ENCODE data around the gene MTMR11.

Gene MTMR11

DNA sequence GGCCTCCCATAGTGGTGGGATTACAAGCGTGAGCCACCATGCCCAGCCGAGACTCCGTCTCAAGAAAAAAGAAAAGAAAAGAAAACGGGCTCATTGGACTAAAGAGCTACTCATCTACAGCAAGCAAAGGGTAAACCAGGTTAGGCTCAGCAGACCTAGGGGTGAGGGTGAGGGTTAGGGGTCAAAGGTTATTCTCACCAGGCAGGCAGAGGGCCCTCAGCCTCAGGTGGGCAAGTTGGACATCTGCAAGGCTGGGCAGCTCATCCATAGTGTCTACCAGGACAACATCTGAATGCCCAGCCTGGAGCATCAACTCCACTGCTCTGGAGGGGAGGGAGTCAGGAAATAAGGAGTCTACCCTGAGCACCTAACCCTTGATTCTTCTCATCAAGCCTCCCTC is 3.5 kb downstream of the MTMR11 start:
- TF ChIP-seq, protein P1, sequence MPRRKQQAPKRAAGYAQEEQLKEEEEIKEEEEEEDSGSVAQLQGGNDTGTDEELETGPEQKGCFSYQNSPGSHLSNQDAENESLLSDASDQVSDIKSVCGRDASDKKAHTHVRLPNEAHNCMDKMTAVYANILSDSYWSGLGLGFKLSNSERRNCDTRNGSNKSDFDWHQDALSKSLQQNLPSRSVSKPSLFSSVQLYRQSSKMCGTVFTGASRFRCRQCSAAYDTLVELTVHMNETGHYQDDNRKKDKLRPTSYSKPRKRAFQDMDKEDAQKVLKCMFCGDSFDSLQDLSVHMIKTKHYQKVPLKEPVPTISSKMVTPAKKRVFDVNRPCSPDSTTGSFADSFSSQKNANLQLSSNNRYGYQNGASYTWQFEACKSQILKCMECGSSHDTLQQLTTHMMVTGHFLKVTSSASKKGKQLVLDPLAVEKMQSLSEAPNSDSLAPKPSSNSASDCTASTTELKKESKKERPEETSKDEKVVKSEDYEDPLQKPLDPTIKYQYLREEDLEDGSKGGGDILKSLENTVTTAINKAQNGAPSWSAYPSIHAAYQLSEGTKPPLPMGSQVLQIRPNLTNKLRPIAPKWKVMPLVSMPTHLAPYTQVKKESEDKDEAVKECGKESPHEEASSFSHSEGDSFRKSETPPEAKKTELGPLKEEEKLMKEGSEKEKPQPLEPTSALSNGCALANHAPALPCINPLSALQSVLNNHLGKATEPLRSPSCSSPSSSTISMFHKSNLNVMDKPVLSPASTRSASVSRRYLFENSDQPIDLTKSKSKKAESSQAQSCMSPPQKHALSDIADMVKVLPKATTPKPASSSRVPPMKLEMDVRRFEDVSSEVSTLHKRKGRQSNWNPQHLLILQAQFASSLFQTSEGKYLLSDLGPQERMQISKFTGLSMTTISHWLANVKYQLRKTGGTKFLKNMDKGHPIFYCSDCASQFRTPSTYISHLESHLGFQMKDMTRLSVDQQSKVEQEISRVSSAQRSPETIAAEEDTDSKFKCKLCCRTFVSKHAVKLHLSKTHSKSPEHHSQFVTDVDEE (CRISPR knock-in tag; IDR thresholded peaks at IDR 0.05) = no peak
- TF ChIP-seq ESRRG (CRISPR knock-in tag; IDR thresholded peaks at IDR 0.05) (no peak), ZNF8 (CRISPR knock-in tag; IDR thresholded peaks at IDR 0.05) (no peak), SNAI2 (CRISPR knock-in tag; IDR thresholded peaks at IDR 0.05) (no peak), TCF4 (CRISPR knock-in tag; IDR thresholded peaks at IDR 0.05; ENCODE audit: borderline replicate concordance) (no peak), POU6F1 (CRISPR knock-in tag; IDR thresholded peaks at IDR 0.05; ENCODE audit: borderline replicate concordance, low read depth) (no peak), ZC3H10 (CRISPR knock-in tag; IDR thresholded peaks at IDR 0.05) (no peak), PATZ1 (CRISPR knock-in tag; IDR thresholded peaks at IDR 0.05; ENCODE audit: borderline replicate concordance) (no peak)
- TF ChIP-seq, protein P2, sequence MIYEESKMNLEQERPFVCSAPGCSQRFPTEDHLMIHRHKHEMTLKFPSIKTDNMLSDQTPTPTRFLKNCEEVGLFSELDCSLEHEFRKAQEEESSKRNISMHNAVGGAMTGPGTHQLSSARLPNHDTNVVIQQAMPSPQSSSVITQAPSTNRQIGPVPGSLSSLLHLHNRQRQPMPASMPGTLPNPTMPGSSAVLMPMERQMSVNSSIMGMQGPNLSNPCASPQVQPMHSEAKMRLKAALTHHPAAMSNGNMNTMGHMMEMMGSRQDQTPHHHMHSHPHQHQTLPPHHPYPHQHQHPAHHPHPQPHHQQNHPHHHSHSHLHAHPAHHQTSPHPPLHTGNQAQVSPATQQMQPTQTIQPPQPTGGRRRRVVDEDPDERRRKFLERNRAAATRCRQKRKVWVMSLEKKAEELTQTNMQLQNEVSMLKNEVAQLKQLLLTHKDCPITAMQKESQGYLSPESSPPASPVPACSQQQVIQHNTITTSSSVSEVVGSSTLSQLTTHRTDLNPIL (CRISPR knock-in tag; IDR thresholded peaks at IDR 0.05; ENCODE audit: low read depth) = no peak
- no peak for ATAC-seq

DNA sequence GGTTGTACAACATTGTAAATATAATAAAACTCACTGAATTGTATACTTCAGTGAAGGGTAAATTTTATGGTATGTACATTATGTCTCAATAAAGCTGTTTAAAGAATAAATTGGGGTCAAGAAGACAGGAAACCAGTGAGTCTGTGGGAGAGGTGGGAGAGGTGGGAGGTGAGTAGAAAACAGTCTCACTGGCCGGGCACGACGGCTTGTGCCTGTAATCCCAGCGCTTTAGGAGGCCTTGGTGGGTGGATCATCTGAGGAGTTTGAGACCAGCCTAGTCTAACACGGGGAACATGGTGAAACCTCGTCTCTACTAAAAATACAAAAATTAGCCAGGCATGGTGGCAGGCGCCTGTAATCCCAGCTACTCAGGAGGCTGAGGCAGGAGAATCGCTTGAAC is 4.2 kb downstream of the MTMR11 start:
- no peak for ATAC-seq

More for the DNA sequence above, 4.2 kb downstream of the MTMR11 start:
- TF ChIP-seq ZNF8 (CRISPR knock-in tag; IDR thresholded peaks at IDR 0.05) (no peak), OSR1 (CRISPR knock-in tag; IDR thresholded peaks at IDR 0.05) (no peak), BACH2 (CRISPR knock-in tag; IDR thresholded peaks at IDR 0.05; ENCODE audit: borderline replicate concordance) (no peak), CSRNP3 (CRISPR knock-in tag; IDR thresholded peaks at IDR 0.05) (no peak), ESRRG (CRISPR knock-in tag; IDR thresholded peaks at IDR 0.05) (no peak), POU6F1 (CRISPR knock-in tag; IDR thresholded peaks at IDR 0.05; ENCODE audit: borderline replicate concordance, low read depth) (no peak), SNAI2 (CRISPR knock-in tag; IDR thresholded peaks at IDR 0.05) (no peak), ZC3H10 (CRISPR knock-in tag; IDR thresholded peaks at IDR 0.05) (no peak), PPARA (CRISPR knock-in tag; IDR thresholded peaks at IDR 0.05; ENCODE audit: borderline replicate concordance) (no peak), ZNF565 (CRISPR knock-in tag; conservative IDR thresholded peaks at IDR 0.05; ENCODE audit: low read depth) (no peak)
- TF ChIP-seq, protein P1 (CRISPR knock-in tag; IDR thresholded peaks at IDR 0.05) = no peak
